Measurements from ENCODE around the gene KLHL10. TPM values are rescaled to one million over a fixed set of nuclear protein-coding genes. Genes with fewer than 3 reads are reported as not detected.
A peak's percentile ranks its signal among the peaks of the same experiment; 100 is the strongest.

The KLHL10 gene
- total and polyA plus RNA-seq, 2 of the 13 experiments (the other 11 are each of a cell fraction or from before 2014, with no cell fraction given): 0.04 to 0.08 TPM

DNA sequence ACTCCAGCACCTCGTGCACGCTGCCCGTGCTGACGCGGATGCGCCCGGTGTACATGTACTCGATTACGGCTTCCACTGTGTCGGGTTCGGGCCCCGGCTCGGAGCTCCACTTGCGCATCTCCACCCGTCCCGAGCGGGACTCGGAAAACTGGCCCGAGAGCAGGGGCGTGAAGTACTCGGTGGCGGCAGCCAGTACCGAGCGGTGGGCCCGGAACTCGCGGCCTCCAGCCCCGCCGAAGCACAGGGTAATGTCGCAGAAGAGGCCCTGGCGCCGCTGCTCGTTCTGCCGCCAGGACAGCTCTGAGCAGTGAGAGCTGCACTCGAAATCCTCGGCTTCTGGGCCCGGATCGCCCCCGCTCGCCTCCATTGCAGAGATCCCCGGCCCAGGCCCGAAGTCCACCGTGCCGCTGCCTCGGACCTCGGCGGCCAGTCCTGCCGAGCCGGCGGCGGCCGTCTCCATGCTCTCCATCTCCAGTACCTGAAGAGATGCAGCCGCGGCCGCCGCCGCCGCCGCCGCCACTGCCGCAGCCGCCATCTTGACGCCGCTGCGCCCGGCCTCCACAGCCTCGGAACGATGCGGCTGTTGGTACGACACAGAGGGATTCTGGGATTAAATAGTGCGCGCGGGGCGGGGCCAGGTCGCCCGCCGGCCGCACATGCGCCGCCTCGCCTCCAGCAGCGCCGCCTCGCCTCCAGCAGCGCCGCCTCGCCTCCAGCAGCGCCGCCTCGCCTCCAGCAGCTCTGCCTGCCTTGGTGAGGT, 27.4 kb downstream of the KLHL10 start, which contains the start of gene KLHL11 (continued):
- TF ChIP-seq DBP (CRISPR knock-in tag; IDR thresholded peaks at IDR 0.05; ENCODE audit: not compliant biosample characterization) (no peak), ZNF24 (IDR thresholded peaks at IDR 0.05) (no peak), PAX8 (CRISPR knock-in tag; IDR thresholded peaks at IDR 0.05; ENCODE audit: borderline replicate concordance) (no peak; the same call in 1 of the 2 replicates), ZNF383 (CRISPR knock-in tag; IDR thresholded peaks at IDR 0.05; ENCODE audit: borderline replicate concordance) (no peak), ZNF367 (CRISPR knock-in tag; IDR thresholded peaks at IDR 0.05; ENCODE audit: borderline replicate concordance) (no peak), TAF15 (IDR thresholded peaks at IDR 0.05; ENCODE audit: low read depth, low read length, poor library complexity, severe bottlenecking) (peak; percentile 11), RFX1 (IDR thresholded peaks at IDR 0.05) (no peak), ZNF446 (CRISPR knock-in tag; IDR thresholded peaks at IDR 0.05) (peak; percentile 87; the same call in 1 of the 2 replicates), ZNF275 (CRISPR knock-in tag; IDR thresholded peaks at IDR 0.05; ENCODE audit: borderline replicate concordance) (0 out of 2 replicates have a peak, but pooled peaks have one; percentile 27), MAFK (conservative IDR thresholded peaks at IDR 0.05 in 1 of 2, IDR thresholded peaks at IDR 0.05 in 1 of 2; ENCODE audit: low read length in 2 of 2) (no peak), ZNF232 (CRISPR knock-in tag; IDR thresholded peaks at IDR 0.05; ENCODE audit: borderline replicate concordance) (0 out of 2 replicates have a peak, but pooled peaks have one; percentile 56), RNF2 (conservative IDR thresholded peaks at IDR 0.05; ENCODE audit: low read depth) (0 out of 2 replicates have a peak, but pooled peaks have one; percentile 67), ZNF761 (CRISPR knock-in tag; conservative IDR thresholded peaks at IDR 0.05) (peak; percentile 83; the same call in 1 of the 2 replicates), MTF2 (CRISPR knock-in tag; IDR thresholded peaks at IDR 0.05; ENCODE audit: borderline replicate concordance) (no peak; the same call in 1 of the 2 replicates), TSC22D2 (CRISPR knock-in tag; IDR thresholded peaks at IDR 0.05; ENCODE audit: borderline replicate concordance) (0 out of 2 replicates have a peak, but pooled peaks have one; percentile 26), ZNF468 (CRISPR knock-in tag; IDR thresholded peaks at IDR 0.05) (no peak; the same call in 1 of the 2 replicates), ZC3H13 (CRISPR knock-in tag; IDR thresholded peaks at IDR 0.05) (0 out of 2 replicates have a peak, but pooled peaks have one; percentile 57), ZMYM3 (CRISPR knock-in tag; IDR thresholded peaks at IDR 0.05) (peak; percentile 14; the same call in 1 of the 2 replicates), IRF1 (CRISPR knock-in tag; IDR thresholded peaks at IDR 0.05; ENCODE audit: low read depth) (no peak), MIXL1 (CRISPR knock-in tag; IDR thresholded peaks at IDR 0.05) (peak; percentile 61), GLI4 (CRISPR knock-in tag; IDR thresholded peaks at IDR 0.05; ENCODE audit: borderline replicate concordance) (peak; percentile 53), IRF9 (CRISPR knock-in tag; IDR thresholded peaks at IDR 0.05; ENCODE audit: borderline replicate concordance) (peak; percentile 43)
- TF ChIP-seq, protein P1, sequence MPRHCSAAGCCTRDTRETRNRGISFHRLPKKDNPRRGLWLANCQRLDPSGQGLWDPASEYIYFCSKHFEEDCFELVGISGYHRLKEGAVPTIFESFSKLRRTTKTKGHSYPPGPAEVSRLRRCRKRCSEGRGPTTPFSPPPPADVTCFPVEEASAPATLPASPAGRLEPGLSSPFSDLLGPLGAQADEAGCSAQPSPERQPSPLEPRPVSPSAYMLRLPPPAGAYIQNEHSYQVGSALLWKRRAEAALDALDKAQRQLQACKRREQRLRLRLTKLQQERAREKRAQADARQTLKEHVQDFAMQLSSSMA (CRISPR knock-in tag; IDR thresholded peaks at IDR 0.05): no peak; the same call in none of the 2 replicates
